Measurements from ENCODE around the gene MORN1.

Gene MORN1

GRCh38 chr1:2404142-2404889 is 13.0 kb upstream of the MORN1 start:
- no peak for DNase-seq

- DNase-seq, result no peak
Measured at GRCh38 chr1:2403273-2403672, 11.9 kb upstream of the MORN1 start.

GRCh38 chr1:2402420-2402819 is 11.1 kb upstream of the MORN1 start:
- no peak for DNase-seq

- no peak for DNase-seq
Measured at GRCh38 chr1:2400950-2401649, 9.7 kb upstream of the MORN1 start.

- no peak for DNase-seq
Measured at GRCh38 chr1:2400576-2400909, 9.2 kb upstream of the MORN1 start.

GRCh38 chr1:2399890-2400575 is 8.7 kb upstream of the MORN1 start:
- no peak for DNase-seq

GRCh38 chr1:2398871-2399270 is 7.5 kb upstream of the MORN1 start:
- DNase-seq, result no peak

GRCh38 chr1:2397007-2397679 is 5.8 kb upstream of the MORN1 start:
- DNase-seq, result no peak

GRCh38 chr1:2396476-2396875 is 5.1 kb upstream of the MORN1 start:
- DNase-seq, result no peak

GRCh38 chr1:2396059-2396458 is 4.7 kb upstream of the MORN1 start:
- no peak for DNase-seq

- DNase-seq, result no peak
Measured at GRCh38 chr1:2395245-2395644, 3.9 kb upstream of the MORN1 start.

- no peak for DNase-seq
Measured at GRCh38 chr1:2394761-2395160, 3.4 kb upstream of the MORN1 start.

GRCh38 chr1:2394220-2394619 is 2.9 kb upstream of the MORN1 start:
- DNase-seq, result no peak

- no peak for DNase-seq
Measured at GRCh38 chr1:2393471-2393877, 2.1 kb upstream of the MORN1 start.

- no peak for DNase-seq
Measured at GRCh38 chr1:2392686-2393085, 1.3 kb upstream of the MORN1 start.

GRCh38 chr1:2391931-2392509 is 666 bp upstream of the MORN1 start:
- no peak for DNase-seq

GRCh38 chr1:2389644-2390043 is 1.7 kb downstream of the MORN1 start:
- DNase-seq, result no peak

GRCh38 chr1:2388004-2388913 is 3.1 kb downstream of the MORN1 start:
- DNase-seq, result no peak

GRCh38 chr1:2386636-2387611 is 4.4 kb downstream of the MORN1 start:
- no peak for DNase-seq

GRCh38 chr1:2385606-2386280 is 5.6 kb downstream of the MORN1 start:
- no peak for DNase-seq
